ENCODE data around the gene NOX5. TPM values are rescaled to one million over a fixed set of nuclear protein-coding genes. Genes with fewer than 3 reads are reported as not detected.

The NOX5 gene, protein sequence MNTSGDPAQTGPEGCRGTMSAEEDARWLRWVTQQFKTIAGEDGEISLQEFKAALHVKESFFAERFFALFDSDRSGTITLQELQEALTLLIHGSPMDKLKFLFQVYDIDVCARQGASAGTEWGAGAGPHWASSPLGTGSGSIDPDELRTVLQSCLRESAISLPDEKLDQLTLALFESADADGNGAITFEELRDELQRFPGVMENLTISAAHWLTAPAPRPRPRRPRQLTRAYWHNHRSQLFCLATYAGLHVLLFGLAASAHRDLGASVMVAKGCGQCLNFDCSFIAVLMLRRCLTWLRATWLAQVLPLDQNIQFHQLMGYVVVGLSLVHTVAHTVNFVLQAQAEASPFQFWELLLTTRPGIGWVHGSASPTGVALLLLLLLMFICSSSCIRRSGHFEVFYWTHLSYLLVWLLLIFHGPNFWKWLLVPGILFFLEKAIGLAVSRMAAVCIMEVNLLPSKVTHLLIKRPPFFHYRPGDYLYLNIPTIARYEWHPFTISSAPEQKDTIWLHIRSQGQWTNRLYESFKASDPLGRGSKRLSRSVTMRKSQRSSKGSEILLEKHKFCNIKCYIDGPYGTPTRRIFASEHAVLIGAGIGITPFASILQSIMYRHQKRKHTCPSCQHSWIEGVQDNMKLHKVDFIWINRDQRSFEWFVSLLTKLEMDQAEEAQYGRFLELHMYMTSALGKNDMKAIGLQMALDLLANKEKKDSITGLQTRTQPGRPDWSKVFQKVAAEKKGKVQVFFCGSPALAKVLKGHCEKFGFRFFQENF
- under 0.01 and 0.07 TPM in 2 replicates for total RNA-seq

DNA sequence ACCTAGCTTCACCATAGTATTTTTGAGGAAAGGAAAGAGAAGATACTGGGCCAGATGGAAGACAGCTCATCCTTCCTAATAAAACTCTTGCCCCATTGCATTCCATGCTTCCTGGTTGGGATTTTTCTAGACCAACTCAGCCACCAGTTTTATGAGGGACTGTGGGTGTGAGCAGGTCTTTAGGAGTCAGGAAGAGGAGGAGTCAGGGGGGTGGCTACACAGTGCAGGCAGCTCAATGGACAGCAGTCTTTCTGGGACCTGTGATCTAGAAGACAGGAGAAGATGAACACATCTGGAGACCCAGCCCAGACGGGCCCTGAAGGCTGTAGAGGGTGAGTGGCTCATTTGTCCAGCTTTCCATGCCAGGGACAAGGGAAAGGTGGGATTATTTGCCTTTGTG, at the start of gene NOX5:
TSS of gene NOX5 (plus strand) at position 242 of the 400 bp plus-strand sequence. CDS start at position 283, 41 bp downstream.

Other genes starting within 250 kb of the NOX5 start
- gene ANP32A, start 193.8 kb upstream of the NOX5 start, total RNA-seq: 44.4 and 84.4 TPM in 2 replicates
- 1.7 and 4.9 TPM in 2 replicates for gene SPESP1, start 84.2 kb upstream of the NOX5 start, total RNA-seq
- gene GLCE, start 145.9 kb downstream of the NOX5 start, total RNA-seq: 11.6 and 35.5 TPM in 2 replicates

Data from nasal cavity respiratory epithelium epithelial cell of viscerocranial mucosa (primary cell).